T47D (cell line): ENCODE results near the gene KIRREL2.
"Not testable (repeated sequence)": the region's sequence is repeated elsewhere in the genome, so short reads cannot be mapped to it uniquely, and the experiment has no call there.

Source experiments
- DNase-seq, 2 experiments: peaks; one replicate each; pipeline versions ENCODE4 v3.0.0 to v3.0.0-alpha.2; 2011 to 2012; ENCODE audit warnings: low read depth in 1 of 2, low spot score in 1 of 2
- JUND ChIP-seq: IDR thresholded peaks from 2 replicates; pipeline ENCODE4 v1.6.1; 2012; ENCODE audit warnings: low read depth
- in situ Hi-C: cut with HindIII; loops from 2 replicates; pipeline ENCODE4 v1.10.0; 2016; ENCODE audit warnings: low sequenced_read_pairs, low pct_unique_long_range_greater_than_20kb

The KIRREL2 gene

GRCh38 chr19:35885225-35885738, 28.6 kb downstream of the KIRREL2 start:
- TF ChIP-seq JUND: no peak
- in situ Hi-C loops: no loop called here
- no peak for DNase-seq

DNA sequence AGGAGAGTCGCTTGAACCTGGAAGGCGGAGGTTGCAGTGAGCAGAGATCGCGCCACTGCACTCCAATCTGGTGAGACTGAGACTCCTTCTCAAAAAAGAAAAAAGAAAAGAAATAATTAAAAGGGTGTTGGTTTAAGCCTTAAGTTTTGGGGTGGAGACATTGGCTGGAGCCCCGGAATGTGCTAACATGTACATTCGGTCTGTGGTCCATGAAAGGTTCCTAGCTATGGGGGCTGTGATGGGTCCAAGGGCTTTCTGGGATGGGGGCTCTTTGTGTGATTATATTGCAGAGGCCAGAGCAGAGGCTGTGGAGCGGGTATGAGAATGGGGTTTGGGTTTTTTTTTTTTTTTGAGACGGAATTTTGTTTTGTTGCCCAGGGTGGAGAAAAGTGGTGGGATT, 29.2 kb downstream of the KIRREL2 start:
- no peak for DNase-seq
- in situ Hi-C loops: no loop called here
- no peak for TF ChIP-seq JUND

- TF ChIP-seq JUND: no peak
- DNase-seq: no peak
- in situ Hi-C loops: no loop called here
Measured at GRCh38 chr19:35887197-35887596, 30.5 kb downstream of the KIRREL2 start.

GRCh38 chr19:35888398-35888797, 31.7 kb downstream of the KIRREL2 start:
- TF ChIP-seq JUND: no peak
- in situ Hi-C loops: no loop called here
- no peak for DNase-seq

- TF ChIP-seq JUND: no peak
- in situ Hi-C loops: no loop called here
- no peak for DNase-seq
Measured at GRCh38 chr19:35889370-35890112, 32.8 kb downstream of the KIRREL2 start.

DNA sequence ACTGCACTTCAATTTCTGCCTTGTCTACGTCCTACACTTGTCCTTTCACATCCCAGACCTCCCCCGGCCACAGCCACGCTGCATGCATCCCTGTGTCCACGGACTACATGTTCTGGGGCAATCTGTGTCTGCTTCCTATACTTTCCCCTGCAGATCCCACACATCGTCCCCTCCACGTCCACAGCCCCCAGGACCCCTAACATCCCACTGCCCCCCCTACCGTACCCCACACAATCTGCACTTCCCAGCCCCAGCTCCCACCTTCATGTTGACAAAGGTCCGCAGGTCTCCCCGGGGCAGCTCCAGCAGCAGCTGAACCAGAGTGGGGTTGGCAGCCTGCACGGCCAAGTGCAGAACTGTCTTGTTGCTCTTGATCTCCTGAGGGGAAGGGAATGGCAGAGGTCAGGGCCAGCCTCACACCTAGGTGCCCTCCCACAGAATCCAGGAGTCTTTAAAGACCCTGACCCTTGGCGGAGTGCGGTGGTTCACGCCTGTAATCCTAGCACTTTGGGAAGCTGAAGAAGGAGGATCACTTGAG, 33.5 kb downstream of the KIRREL2 start:
- in situ Hi-C loops: no loop called here
- no peak for DNase-seq
- TF ChIP-seq JUND: no peak

- in situ Hi-C loops, DNase-seq: not testable (repeated sequence)
Measured at GRCh38 chr19:35891819-35892218, 35.1 kb downstream of the KIRREL2 start.

DNA sequence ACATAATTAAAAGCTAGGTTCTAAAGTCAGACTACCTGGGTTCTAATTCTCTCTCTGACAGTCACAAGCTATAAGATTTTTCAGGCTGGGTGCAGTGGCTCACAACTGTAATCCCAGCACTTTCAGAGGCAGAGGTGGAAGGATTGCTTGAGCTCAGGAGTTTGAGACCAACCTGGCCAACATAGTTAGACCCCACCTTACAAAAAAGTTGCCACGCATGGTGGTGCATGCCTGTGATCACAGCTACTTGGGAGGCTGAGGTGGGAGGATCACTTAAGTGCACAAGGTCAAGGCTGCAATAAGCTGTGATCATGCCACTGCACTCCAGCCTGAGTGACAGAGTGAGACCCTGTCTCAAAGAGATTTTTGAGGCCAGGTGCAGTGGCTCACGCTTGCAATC, 37.6 kb downstream of the KIRREL2 start:
- DNase-seq: no peak
- in situ Hi-C loops: no loop called here
- no peak for TF ChIP-seq JUND

GRCh38 chr19:35895911-35896642, 39.4 kb downstream of the KIRREL2 start:
- in situ Hi-C loops: no loop called here
- TF ChIP-seq JUND: no peak

GRCh38 chr19:35896643-35897040, 39.9 kb downstream of the KIRREL2 start:
- no peak for TF ChIP-seq JUND
- DNase-seq: no peak
- in situ Hi-C loops: no loop called here

More at GRCh38 chr19:35895911-35896642, 39.4 kb downstream of the KIRREL2 start:
- no peak for DNase-seq

DNA sequence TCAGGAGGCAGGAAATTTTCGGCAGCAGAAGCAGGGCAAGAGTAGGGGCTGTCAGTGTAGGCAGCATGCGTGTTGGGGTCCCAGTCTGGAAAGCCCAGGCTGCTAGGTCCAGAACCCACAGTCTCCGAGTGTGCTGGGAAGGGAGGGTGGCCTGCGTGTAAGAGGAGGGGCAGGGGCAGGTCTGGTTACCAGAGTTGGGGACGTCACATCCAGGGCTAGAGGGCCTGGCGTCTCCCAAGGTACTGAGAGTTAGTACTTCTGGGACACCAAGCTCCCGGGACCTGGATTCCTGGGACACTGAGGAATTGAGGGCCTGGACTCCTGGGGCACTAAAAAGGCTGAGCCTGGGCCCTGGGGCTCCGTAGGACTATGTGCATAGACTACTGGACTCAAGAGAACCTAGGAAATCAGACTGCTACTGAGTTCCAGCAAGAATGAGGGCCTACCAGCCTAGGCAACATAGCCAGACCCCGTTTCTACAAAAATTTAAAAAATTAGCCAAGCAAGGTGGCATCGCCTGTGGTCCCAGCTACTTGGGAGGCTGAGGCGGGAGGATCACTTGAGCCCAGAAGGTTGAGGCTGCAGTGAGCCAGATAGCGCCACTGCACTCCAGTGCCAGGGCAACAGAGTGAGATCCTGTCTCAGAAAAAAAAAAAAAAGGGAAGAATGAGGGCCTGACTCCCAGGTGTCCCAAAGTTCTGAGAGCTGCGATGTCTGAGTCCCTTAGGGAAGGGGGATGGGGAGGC, 41.2 kb downstream of the KIRREL2 start:
- in situ Hi-C loops: no loop called here
- no peak for TF ChIP-seq JUND
- DNase-seq: no peak

- DNase-seq: no peak
- in situ Hi-C loops: no loop called here
- TF ChIP-seq JUND: no peak
Measured at GRCh38 chr19:35898499-35898809, 41.7 kb downstream of the KIRREL2 start.
